PFSK-1 (cell line): ENCODE results near the gene SPTBN4.

Experiments
- POLR2AphosphoS5 ChIP-seq: IDR thresholded peaks from 2 replicates; pipeline ENCODE4 v1.6.1; 2012; ENCODE audit warnings: low read depth, mild to moderate bottlenecking, control low read depth, low read length, moderate library complexity
- REST ChIP-seq, 2 experiments: IDR thresholded peaks; 2 replicates each; pipeline versions ENCODE4 v1.6.1 to v1.8.0; 2011 to 2012; ENCODE audit warnings: low read depth in 2 of 2, low read length in 2 of 2, control low read depth in 1 of 2, inconsistent platforms in 1 of 2, mild to moderate bottlenecking in 1 of 2, moderate library complexity in 1 of 2; ENCODE audit not compliant: insufficient read depth in 1 of 2
- SIN3A ChIP-seq: IDR thresholded peaks from 2 replicates; pipeline ENCODE4 v1.6.1; 2012; ENCODE audit warnings: mild to moderate bottlenecking, low read length, moderate library complexity, borderline replicate concordance; ENCODE audit not compliant: insufficient read depth
- TAF1 ChIP-seq: IDR thresholded peaks from 2 replicates; pipeline ENCODE4 v1.6.1; 2012; ENCODE audit warnings: low read length, control low read depth, borderline replicate concordance; ENCODE audit not compliant: insufficient read depth

- TF ChIP-seq POLR2AphosphoS5, result no peak
- no peak for TF ChIP-seq REST (IDR thresholded peaks at IDR 0.05; ENCODE audit: insufficient read depth in 1 of 2, low read depth in 2 of 2, low read length in 2 of 2)
- TF ChIP-seq SIN3A, result no peak
- TF ChIP-seq TAF1, result no peak
These were observed 92.6 kb downstream of the SPTBN4 start for GRCh38 chr19:40559394-40559793.
